Measurements from ENCODE around the gene MTUS2. TPM values are rescaled to one million over a fixed set of nuclear protein-coding genes. Genes with fewer than 3 reads are reported as not detected.

MTUS2 gene
- total RNA-seq, 1 experiment from 2014 or later = 0.35 TPM

DNA sequence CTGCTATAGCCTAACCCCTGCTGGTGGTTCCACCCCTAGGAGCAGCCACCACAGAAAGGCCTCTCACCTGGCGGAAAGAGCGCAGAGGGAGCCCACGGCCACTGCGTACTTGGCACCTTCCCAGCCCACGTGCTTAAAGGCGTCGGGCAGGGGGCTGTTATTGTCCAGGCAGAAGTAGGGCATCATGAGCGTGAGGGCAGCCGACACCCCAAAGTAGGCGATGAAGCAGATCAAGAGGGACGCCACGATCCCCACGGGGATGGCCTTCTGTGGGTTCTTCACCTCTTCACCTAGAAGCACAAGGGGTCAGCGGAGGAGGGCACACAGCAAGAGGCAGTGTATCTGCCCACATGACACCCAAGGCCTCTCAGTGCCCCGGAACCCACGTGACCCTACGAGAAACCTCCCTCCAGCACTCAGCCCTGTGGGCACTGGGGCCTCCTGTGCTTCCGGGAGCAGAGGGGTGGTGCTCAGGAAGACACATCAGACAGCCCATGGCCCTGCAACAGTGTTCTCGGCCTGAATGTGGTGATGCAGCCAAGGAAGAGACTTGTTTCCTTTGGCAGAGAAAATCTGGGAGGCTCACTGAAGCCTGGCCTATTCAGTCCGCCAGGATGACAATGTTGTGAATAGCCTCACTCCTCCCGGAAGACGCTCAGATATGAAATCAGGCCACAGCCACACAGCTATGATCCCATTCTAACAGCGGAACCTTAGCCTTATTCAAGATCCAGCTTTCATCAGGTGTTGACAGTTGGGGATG is 703.2 kb downstream of the MTUS2 start:
- Mint-ChIP-seq H3K36me3 (ENCODE audit: insufficient read depth in 1 of 3, low read depth in 3 of 3) (peaks cover 43 to 86% (median 74%) of the 10 kb centered on the region in 3 experiments; a peak in 6 of 7 replicates), H3K4me1 (peaks cover 0 to 6% of the 10 kb centered on the region in 2 experiments; a peak in 2 of 4 replicates), H3K9me3 (no peaks in the 10 kb centered on the region), H3K4me3 (no peak overlapping the region), H3K27ac (no peak overlapping the region; a peak in 2 of 7 replicates), H3K27me3 (ENCODE audit: low read depth) (no peaks in the 10 kb centered on the region)
- Histone ChIP-seq H2BK20ac (ENCODE audit: low read depth, low read length, poor library complexity, severe bottlenecking) (no peak overlapping the region), H2BK15ac (ENCODE audit: low read depth, low read length) (no peak overlapping the region), H3K9ac (ENCODE audit: extremely low read depth, insufficient read length, low read length) (no peak overlapping the region), H4K91ac (ENCODE audit: insufficient read length, low read depth, low read length) (no peak overlapping the region), H3K23ac (ENCODE audit: insufficient read length, low read depth, low read length) (no peak overlapping the region), H2AFZ (ENCODE audit: low read length) (no peak overlapping the region), H2AK5ac (ENCODE audit: insufficient read length, low read length) (no peak overlapping the region), H2BK5ac (ENCODE audit: insufficient read length, low read length) (no peak overlapping the region), H3K79me2 (ENCODE audit: insufficient read depth, low read length) (no peaks in the 10 kb centered on the region), H3K4ac (ENCODE audit: low read depth, low read length) (no peak overlapping the region), H3K27ac (ENCODE audit: insufficient read length, low read depth, low read length) (no peak overlapping the region), H3T11ph (ENCODE audit: low read length) (no peak overlapping the region), H2BK12ac (ENCODE audit: insufficient read length, low read depth, low read length) (no peak overlapping the region), H3K4me2 (ENCODE audit: insufficient read depth, insufficient read length, low read length) (no peak overlapping the region), H3K14ac (ENCODE audit: insufficient read depth, low read length) (no peak overlapping the region; the same call in 1 of the 2 replicates), H3K79me1 (ENCODE audit: insufficient read depth, low read depth, low read length, poor library complexity, severe bottlenecking) (peaks cover 4% of the 10 kb centered on the region), H3K27me3 (ENCODE audit: insufficient read depth, low read length) (no peaks in the 10 kb centered on the region), H4K20me1 (ENCODE audit: control insufficient read depth, insufficient read depth, insufficient read length) (peaks cover 3% of the 10 kb centered on the region), H3K56ac (ENCODE audit: insufficient read length, low read depth, low read length) (no peak overlapping the region), H3K18ac (ENCODE audit: insufficient read length, low read depth, low read length) (no peak overlapping the region), H4K5ac (ENCODE audit: insufficient read length, low read depth, low read length) (no peak overlapping the region), H2BK120ac (ENCODE audit: low read depth, low read length, poor library complexity, severe bottlenecking) (no peak overlapping the region), H4K8ac (replicated peaks; ENCODE audit: insufficient read length, low read depth, low read length) (no peak overlapping the region), H3K23me2 (ENCODE audit: insufficient read length, low read depth, low read length, poor library complexity, severe bottlenecking) (no peaks in the 10 kb centered on the region), H3K4me1 (ENCODE audit: insufficient read depth, low read length) (no peaks in the 10 kb centered on the region), H3K9me3 (ENCODE audit: control insufficient read depth, low read depth, low read length) (no peaks in the 10 kb centered on the region)
- TF ChIP-seq, protein P1, sequence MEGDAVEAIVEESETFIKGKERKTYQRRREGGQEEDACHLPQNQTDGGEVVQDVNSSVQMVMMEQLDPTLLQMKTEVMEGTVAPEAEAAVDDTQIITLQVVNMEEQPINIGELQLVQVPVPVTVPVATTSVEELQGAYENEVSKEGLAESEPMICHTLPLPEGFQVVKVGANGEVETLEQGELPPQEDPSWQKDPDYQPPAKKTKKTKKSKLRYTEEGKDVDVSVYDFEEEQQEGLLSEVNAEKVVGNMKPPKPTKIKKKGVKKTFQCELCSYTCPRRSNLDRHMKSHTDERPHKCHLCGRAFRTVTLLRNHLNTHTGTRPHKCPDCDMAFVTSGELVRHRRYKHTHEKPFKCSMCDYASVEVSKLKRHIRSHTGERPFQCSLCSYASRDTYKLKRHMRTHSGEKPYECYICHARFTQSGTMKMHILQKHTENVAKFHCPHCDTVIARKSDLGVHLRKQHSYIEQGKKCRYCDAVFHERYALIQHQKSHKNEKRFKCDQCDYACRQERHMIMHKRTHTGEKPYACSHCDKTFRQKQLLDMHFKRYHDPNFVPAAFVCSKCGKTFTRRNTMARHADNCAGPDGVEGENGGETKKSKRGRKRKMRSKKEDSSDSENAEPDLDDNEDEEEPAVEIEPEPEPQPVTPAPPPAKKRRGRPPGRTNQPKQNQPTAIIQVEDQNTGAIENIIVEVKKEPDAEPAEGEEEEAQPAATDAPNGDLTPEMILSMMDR (conservative IDR thresholded peaks at IDR 0.05) = no peak
- WGBS (ENCODE audit: extremely low coverage, insufficient read length, low lambda C conversion rate) = no CpG with 5 or more reads among the region's 23 CpGs
- DNase-seq = no peak

Data from H9 (cell line).